Measurements from ENCODE around the gene MAPK8IP2.

- TF ChIP-seq STAT1 (conservative IDR thresholded peaks at IDR 0.05) (no peak), ASH2L (IDR thresholded peaks at IDR 0.05; ENCODE audit: borderline replicate concordance, low read depth) (no peak), EP300 (IDR thresholded peaks at IDR 0.05; ENCODE audit: borderline replicate concordance in 1 of 2, control insufficient read depth in 1 of 2, low read depth in 2 of 2, low read length in 2 of 2) (no peak)
These were observed 19.3 kb upstream of the MAPK8IP2 start for GRCh38 chr22:50581031-50581949.
